CD4-positive, CD25-positive, alpha-beta regulatory T cell (primary cell): ENCODE data around the gene CYP2F1. TPM values are rescaled to one million over a fixed set of nuclear protein-coding genes. Genes with fewer than 3 reads are reported as not detected.

Experiments used
- ATAC-seq, 2 donors: fragments of 150-1000 bp; cut with Tn5 transposase; one replicate each; pipeline ENCODE4 v1.10.0; 2021; ENCODE audit warnings: low read depth in 2 of 2, moderate number of reproducible peaks in 2 of 2, moderate library complexity in 1 of 2
- DNase-seq, 3 donors: peaks; one replicate each; pipeline versions ENCODE4 v3.0.0 to v3.0.0-alpha.2; 2012 to 2022; ENCODE audit warnings: mixed read lengths in 1 of 3
- H3K27ac ChIP-seq: one replicate; pipeline ENCODE4 v1.7.0; 2013; ENCODE audit warnings: mild to moderate bottlenecking, low read length; ENCODE audit not compliant: insufficient read depth, poor library complexity, severe bottlenecking
- H3K27me3 ChIP-seq: one replicate; pipeline ENCODE4 v1.7.0; 2013; ENCODE audit warnings: low read length; ENCODE audit not compliant: control insufficient read depth, insufficient read depth
- H3K36me3 ChIP-seq: one replicate; pipeline ENCODE4 v1.7.0; 2013; ENCODE audit warnings: mild to moderate bottlenecking, low read length, moderate library complexity; ENCODE audit not compliant: control insufficient read depth, insufficient read depth
- H3K4me1 ChIP-seq: 2 replicates; pipeline ENCODE4 v1.7.0; 2013; ENCODE audit warnings: mild to moderate bottlenecking, low read length; ENCODE audit not compliant: insufficient read depth, control insufficient read depth, poor library complexity, severe bottlenecking
- H3K4me3 ChIP-seq: one replicate; pipeline ENCODE4 v1.7.0; 2013; ENCODE audit warnings: low read depth, mild to moderate bottlenecking, low read length, moderate library complexity
- H3K9me3 ChIP-seq, 2 experiments: 1 replicate in 1 of 2; 2 replicates in 1 of 2; pipeline ENCODE4 v1.7.0; 2013; ENCODE audit warnings: low read length in 2 of 2, mild to moderate bottlenecking in 1 of 2, moderate library complexity in 1 of 2; ENCODE audit not compliant: control insufficient read depth in 2 of 2
- H3K27ac Mint-ChIP-seq, 3 donors: one replicate each; pipeline ENCODE4 v1.8.0; 2020 to 2022; ENCODE audit warnings: mild to moderate bottlenecking in 3 of 3, mixed read lengths in 3 of 3, moderate library complexity in 2 of 3
- H3K27me3 Mint-ChIP-seq: one replicate; pipeline ENCODE4 v1.8.0; 2022; ENCODE audit warnings: mild to moderate bottlenecking, mixed read lengths
- H3K36me3 Mint-ChIP-seq: one replicate; pipeline ENCODE4 v1.8.0; 2020; ENCODE audit warnings: mixed read lengths
- H3K4me1 Mint-ChIP-seq, 4 donors: one replicate each; pipeline ENCODE4 v1.8.0; 2020 to 2022; ENCODE audit warnings: mixed read lengths in 4 of 4, mild to moderate bottlenecking in 1 of 4
- H3K4me3 Mint-ChIP-seq, 4 donors: one replicate each; pipeline ENCODE4 v1.8.0; 2020 to 2022; ENCODE audit warnings: mild to moderate bottlenecking in 4 of 4, mixed read lengths in 4 of 4, moderate library complexity in 3 of 4
- H3K9me3 Mint-ChIP-seq, 7 donors: one replicate each; pipeline ENCODE4 v1.8.0; 2020 to 2022; ENCODE audit warnings: mixed read lengths in 7 of 7, mild to moderate bottlenecking in 3 of 7, moderate library complexity in 2 of 7
- polyA plus RNA-seq, 4 donors: library from polyadenylated mRNA; unstranded; fragments of 300-500 nt; fragmentation: Illumina TruSeq; gene quantifications; one replicate each; pipeline ENCODE4 v1.2.3, GENCODE V29; 2021
- total RNA-seq: library from RNA; stranded (reverse); gene quantifications from one replicate; pipeline ENCODE4 v1.2.3, GENCODE V29; 2022

The CYP2F1 gene
- total RNA-seq: 0.25 TPM
- polyA plus RNA-seq: not detected

GRCh38 chr19:41114132-41114531 lies at the start of gene CYP2F1:
CYP2F1 (plus strand) TSS chr19:41114432; CDS start chr19:41116189, 1,757 bp downstream.
- Histone ChIP-seq H3K4me3 (no peak within 1 kb of the TSS), H3K27me3 (no peaks in the 10 kb centered on the region), H3K9me3 (no peaks in the 10 kb centered on the region), H3K36me3 (no peaks in the 10 kb centered on the region), H3K4me1 (no peaks in the 10 kb centered on the region), H3K27ac (no peak within 1 kb of the TSS)
- H3K27me3 Mint-ChIP-seq: peaks cover 4% of the 10 kb centered on the region
- H3K4me3 Mint-ChIP-seq: no peak within 1 kb of the TSS
- no peak for ATAC-seq
- peaks cover 0 to 4% (median 0%) of the 10 kb centered on the region in 7 donors for H3K9me3 Mint-ChIP-seq
- peaks cover 6% of the 10 kb centered on the region for H3K36me3 Mint-ChIP-seq
- peaks cover 0 to 5% (median 2%) of the 10 kb centered on the region in 4 donors for H3K4me1 Mint-ChIP-seq
- no peak for DNase-seq
- peak within 1 kb of the TSS in 1 of 3 donors; percentile 60 for H3K27ac Mint-ChIP-seq

GRCh38 chr19:41064974-41065569 lies 49.2 kb upstream of the CYP2F1 start:
- no peaks in the 10 kb centered on the region for H3K9me3 ChIP-seq
- ATAC-seq (no peak), DNase-seq (peak in 1 of 3 donors; percentile 17)
- H3K36me3 ChIP-seq: no peaks in the 10 kb centered on the region
- Mint-ChIP-seq H3K4me3 (no peak overlapping the region), H3K9me3 (peaks cover 0 to under 1% (median 0%) of the 10 kb centered on the region in 7 donors), H3K27me3 (peaks cover 52% of the 10 kb centered on the region), H3K27ac (no peak overlapping the region), H3K4me1 (no peaks in the 10 kb centered on the region), H3K36me3 (no peaks in the 10 kb centered on the region)
- H3K4me1 ChIP-seq: no peaks in the 10 kb centered on the region
- H3K4me3 ChIP-seq: no peak overlapping the region
- H3K27ac ChIP-seq: no peak overlapping the region
- peaks cover 17% of the 10 kb centered on the region for H3K27me3 ChIP-seq

GRCh38 chr19:41076286-41076685 lies 37.9 kb upstream of the CYP2F1 start:
- no peak for DNase-seq
- peaks cover 10% of the 10 kb centered on the region for H3K27me3 ChIP-seq
- Mint-ChIP-seq H3K36me3 (peaks cover 4% of the 10 kb centered on the region), H3K9me3 (peaks cover 0 to 11% (median 7%) of the 10 kb centered on the region in 7 donors), H3K27me3 (peaks cover 36% of the 10 kb centered on the region), H3K4me1 (no peaks in the 10 kb centered on the region), H3K4me3 (no peak overlapping the region), H3K27ac (no peak overlapping the region)
- no peaks in the 10 kb centered on the region for H3K4me1 ChIP-seq
- no peak overlapping the region for H3K4me3 ChIP-seq
- peaks cover 0 to 8% of the 10 kb centered on the region in 2 experiments for H3K9me3 ChIP-seq
- no peak overlapping the region for H3K27ac ChIP-seq
- no peaks in the 10 kb centered on the region for H3K36me3 ChIP-seq
- no peak for ATAC-seq

- H3K27ac Mint-ChIP-seq: no peak overlapping the region
- no peaks in the 10 kb centered on the region for H3K36me3 ChIP-seq
- no peaks in the 10 kb centered on the region for H3K4me1 ChIP-seq
- H3K36me3 Mint-ChIP-seq: no peaks in the 10 kb centered on the region
- peaks cover 10% of the 10 kb centered on the region for H3K27me3 ChIP-seq
- H3K4me3 Mint-ChIP-seq: no peak overlapping the region
- H3K4me3 ChIP-seq: no peak overlapping the region
- peaks cover 0 to 8% of the 10 kb centered on the region in 2 experiments for H3K9me3 ChIP-seq
- H3K27me3 Mint-ChIP-seq: peaks cover 33% of the 10 kb centered on the region
- DNase-seq (no peak), ATAC-seq (no peak)
- H3K4me1 Mint-ChIP-seq: no peaks in the 10 kb centered on the region
- H3K9me3 Mint-ChIP-seq: peaks cover 0 to 12% (median 7%) of the 10 kb centered on the region in 7 donors
- H3K27ac ChIP-seq: no peak overlapping the region
Observed at GRCh38 chr19:41083516-41083915, 30.7 kb upstream of the CYP2F1 start.

GRCh38 chr19:41085748-41086415 lies 28.4 kb upstream of the CYP2F1 start:
- no peak for ATAC-seq
- H3K9me3 ChIP-seq: no peaks in the 10 kb centered on the region
- H3K27ac Mint-ChIP-seq: no peak overlapping the region
- H3K27me3 ChIP-seq: peaks cover 10% of the 10 kb centered on the region
- no peak for DNase-seq
- peaks cover 47% of the 10 kb centered on the region for H3K27me3 Mint-ChIP-seq
- H3K27ac ChIP-seq: no peak overlapping the region
- no peaks in the 10 kb centered on the region for H3K36me3 Mint-ChIP-seq
- H3K36me3 ChIP-seq: no peaks in the 10 kb centered on the region
- no peak overlapping the region for H3K4me3 Mint-ChIP-seq
- H3K4me3 ChIP-seq: no peak overlapping the region
- peaks cover 0 to 4% (median 2%) of the 10 kb centered on the region in 4 donors for H3K4me1 Mint-ChIP-seq
- no peaks in the 10 kb centered on the region for H3K4me1 ChIP-seq
- H3K9me3 Mint-ChIP-seq: peaks cover 0 to 7% (median 0%) of the 10 kb centered on the region in 7 donors

GRCh38 chr19:41088151-41088550 lies 26.1 kb upstream of the CYP2F1 start, which contains the start of gene CYP2A13:
CYP2A13 (plus strand) TSS chr19:41088451; CDS start chr19:41088472, 21 bp downstream.
- H3K4me1 ChIP-seq: no peaks in the 10 kb centered on the region
- H3K36me3 ChIP-seq: no peaks in the 10 kb centered on the region
- H3K27ac ChIP-seq: no peak within 1 kb of the TSS
- Mint-ChIP-seq H3K36me3 (no peaks in the 10 kb centered on the region), H3K27ac (peak within 1 kb of the TSS in 1 of 3 donors; percentile 38), H3K9me3 (peaks cover 0 to 4% (median 0%) of the 10 kb centered on the region in 7 donors), H3K27me3 (peaks cover 49% of the 10 kb centered on the region), H3K4me3 (peak within 1 kb of the TSS in 1 of 4 donors; percentile 35), H3K4me1 (peaks cover 0 to 4% (median 2%) of the 10 kb centered on the region in 4 donors)
- ATAC-seq (no peak), DNase-seq (no peak)
- H3K9me3 ChIP-seq: no peaks in the 10 kb centered on the region
- H3K4me3 ChIP-seq: no peak within 1 kb of the TSS
- peaks cover 6% of the 10 kb centered on the region for H3K27me3 ChIP-seq

GRCh38 chr19:41089959-41090358 lies 24.3 kb upstream of the CYP2F1 start:
- Mint-ChIP-seq H3K36me3 (no peaks in the 10 kb centered on the region), H3K27ac (no peak overlapping the region), H3K27me3 (peaks cover 52% of the 10 kb centered on the region), H3K4me1 (peaks cover 0 to 4% (median 2%) of the 10 kb centered on the region in 4 donors), H3K4me3 (no peak overlapping the region), H3K9me3 (peaks cover 0 to 4% (median 0%) of the 10 kb centered on the region in 7 donors)
- Histone ChIP-seq H3K27ac (no peak overlapping the region), H3K36me3 (no peaks in the 10 kb centered on the region), H3K27me3 (peaks cover 3% of the 10 kb centered on the region), H3K9me3 (no peaks in the 10 kb centered on the region), H3K4me3 (no peak overlapping the region), H3K4me1 (no peaks in the 10 kb centered on the region)
- no peak for ATAC-seq
- no peak for DNase-seq
